Fibroblast of skin of right biceps (primary cell): ENCODE data around the gene TYR.
"Not testable (repeated sequence)": the region's sequence is repeated elsewhere in the genome, so short reads cannot be mapped to it uniquely, and the experiment has no call there.

Experiments
- DNase-seq: peaks from one replicate; pipeline ENCODE4 v3.0.0-alpha.2; 2013

Gene TYR

DNA sequence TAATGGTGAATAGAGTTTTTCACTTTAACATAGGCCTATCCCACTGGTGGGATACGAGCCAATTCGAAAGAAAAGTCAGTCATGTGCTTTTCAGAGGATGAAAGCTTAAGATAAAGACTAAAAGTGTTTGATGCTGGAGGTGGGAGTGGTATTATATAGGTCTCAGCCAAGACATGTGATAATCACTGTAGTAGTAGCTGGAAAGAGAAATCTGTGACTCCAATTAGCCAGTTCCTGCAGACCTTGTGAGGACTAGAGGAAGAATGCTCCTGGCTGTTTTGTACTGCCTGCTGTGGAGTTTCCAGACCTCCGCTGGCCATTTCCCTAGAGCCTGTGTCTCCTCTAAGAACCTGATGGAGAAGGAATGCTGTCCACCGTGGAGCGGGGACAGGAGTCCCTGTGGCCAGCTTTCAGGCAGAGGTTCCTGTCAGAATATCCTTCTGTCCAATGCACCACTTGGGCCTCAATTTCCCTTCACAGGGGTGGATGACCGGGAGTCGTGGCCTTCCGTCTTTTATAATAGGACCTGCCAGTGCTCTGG, at the start of gene TYR:
Gene TYR, plus strand, starts transcription at position 185 of the 541 bp plus-strand sequence. Its CDS starts 79 bp downstream, at position 264.
- no peak for DNase-seq

DNA sequence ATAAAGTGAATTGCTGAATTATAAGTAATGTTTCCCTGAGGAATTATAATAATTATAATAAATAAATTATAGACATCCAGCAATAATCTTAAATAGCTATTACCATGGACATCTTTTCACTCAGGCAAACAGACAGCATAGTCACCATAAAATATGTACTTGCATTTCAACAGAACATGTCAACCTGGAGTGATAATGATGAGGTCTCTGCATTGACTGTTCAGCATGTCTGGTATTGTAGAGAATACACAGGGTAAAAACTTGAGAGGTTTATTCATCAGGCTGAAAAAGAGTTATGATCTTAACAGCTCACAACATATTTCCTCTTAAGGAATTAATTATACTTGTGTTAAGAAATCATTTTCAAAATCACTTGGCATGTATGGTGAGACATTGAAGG, 41.1 kb upstream of the TYR start:
- no peak for DNase-seq

DNA sequence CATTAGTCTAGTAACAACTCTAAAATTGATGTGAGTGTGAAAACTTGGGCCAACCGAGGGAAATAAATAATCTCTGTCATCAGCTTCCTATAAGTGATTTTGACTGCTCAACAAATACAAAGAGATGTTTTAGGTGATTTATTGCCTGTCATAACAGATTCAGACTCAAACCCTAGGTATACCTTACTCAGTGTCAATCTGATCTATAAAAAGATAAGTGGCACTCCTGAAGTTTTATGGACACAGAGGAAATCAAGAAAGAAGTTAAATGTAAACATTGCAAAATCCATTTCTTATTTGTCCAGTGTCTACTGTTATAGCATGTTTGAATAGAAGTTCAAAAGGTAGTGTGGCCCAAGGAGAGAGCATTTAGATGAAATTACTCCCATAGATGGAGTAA, 30.4 kb upstream of the TYR start:
- no peak for DNase-seq

DNA sequence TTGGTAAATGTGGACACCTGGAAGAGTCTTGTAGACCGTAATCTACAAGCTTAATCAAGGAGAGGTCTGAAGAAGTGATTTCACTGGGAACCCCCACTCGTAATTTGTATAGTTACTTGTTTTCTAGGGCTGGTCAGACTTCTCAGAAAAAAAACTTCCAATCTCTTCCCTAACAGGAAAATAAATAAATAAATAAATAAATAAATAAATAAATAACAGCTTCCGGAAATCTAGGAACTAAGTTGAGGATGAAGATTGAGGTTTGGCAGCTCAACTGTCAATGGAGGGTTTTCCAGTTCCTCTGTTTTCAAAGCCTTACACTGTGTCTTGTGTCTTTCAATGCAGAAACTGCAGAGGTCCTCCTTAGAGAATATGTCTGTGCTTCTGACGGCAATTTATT, 17.7 kb upstream of the TYR start:
- no peak for DNase-seq

DNA sequence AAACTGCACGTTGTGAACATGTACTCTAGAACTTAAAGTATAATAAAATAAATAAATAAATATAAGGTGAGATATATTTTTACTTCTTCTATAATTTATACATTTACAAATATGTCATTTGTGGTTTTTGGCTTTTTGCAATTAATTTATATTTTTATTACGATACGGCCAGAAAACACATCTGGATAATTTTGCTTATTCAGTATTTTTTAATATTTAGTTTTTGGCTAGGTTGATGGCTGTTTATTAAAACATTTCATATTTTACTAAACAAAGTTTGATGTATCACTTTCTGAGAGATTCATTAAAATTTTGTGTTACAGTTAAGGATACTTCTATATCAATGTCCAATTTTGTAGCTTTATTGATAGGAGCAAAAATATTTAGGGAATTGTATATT, 15.7 kb upstream of the TYR start:
- DNase-seq = no peak

DNA sequence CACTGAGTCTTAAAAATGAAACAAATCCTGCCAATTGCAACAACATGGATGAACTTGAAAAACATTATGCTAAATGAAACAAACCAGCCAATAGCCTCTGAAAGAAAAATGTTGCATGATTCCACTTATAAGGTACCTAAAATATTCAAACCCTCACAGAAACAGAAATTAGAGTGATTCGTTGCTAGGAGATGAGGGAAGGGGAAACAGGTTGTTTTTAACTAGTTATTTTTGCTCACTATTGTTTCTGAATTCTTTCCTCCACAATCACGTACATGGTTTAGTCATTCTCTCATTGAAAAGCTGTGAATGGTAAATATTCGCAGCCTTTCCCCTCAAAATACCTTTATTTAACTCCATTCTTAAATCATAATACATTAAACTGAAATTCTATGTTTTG, 14.0 kb upstream of the TYR start:
- DNase-seq = no peak

DNA sequence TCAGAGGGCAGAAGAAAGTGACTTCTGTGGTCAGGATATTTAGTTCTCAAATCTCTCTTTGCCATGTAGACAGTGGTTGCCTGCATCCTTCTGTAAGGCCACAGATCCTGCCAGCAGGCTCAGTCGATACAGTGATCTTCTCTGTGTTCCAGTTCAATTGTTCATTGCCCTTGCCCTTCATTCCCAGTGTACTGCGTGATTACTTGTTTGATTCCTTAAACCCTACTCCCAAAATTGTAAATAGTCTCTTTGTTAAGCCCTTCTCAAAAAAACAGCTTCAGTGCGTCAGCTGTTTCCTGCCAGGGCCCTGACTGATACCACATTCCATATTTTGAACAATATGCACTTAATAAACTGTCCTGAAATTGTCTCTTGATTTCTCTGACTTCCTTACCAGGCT, 9.3 kb upstream of the TYR start:
- no peak for DNase-seq

DNA sequence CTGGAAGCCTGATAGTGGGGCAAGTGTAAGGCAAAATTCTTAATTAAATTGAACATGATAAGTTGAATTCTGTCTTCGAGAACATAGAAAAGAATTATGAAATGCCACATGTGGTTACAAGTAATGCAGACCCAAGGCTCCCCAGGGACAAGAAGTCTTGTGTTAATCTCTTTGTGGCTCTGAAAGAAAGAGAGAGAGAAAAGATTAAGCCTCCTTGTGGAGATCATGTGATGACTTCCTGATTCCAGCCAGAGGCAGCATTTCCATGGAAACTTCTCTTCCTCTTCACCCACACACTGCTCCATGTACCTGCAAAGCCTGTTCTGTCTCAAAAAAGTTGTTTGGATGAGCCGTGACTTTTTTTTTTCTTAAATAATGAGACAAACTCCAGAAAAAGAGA, 1.9 kb upstream of the TYR start:
- peak; percentile 3 for DNase-seq

DNA sequence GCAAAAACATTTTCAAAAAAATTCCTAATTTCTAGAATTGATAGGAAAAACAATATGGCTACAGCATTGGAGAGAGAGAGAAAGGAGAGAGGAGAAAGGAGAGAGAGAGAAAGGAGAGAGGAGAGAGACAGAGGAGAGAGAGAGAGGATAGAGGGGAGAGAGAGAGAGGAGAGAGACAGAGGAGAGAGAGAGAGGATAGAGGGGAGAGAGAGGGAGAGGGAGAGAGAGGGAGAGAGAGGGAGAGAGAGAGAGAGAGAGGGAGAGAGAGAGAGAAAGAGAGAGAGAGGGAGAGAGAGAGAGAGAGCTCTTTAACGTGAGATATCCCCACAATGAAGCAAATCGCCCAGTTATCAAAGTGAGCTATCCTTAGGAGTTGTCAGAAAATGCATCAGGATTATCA, 737 bp upstream of the TYR start:
- no peak for DNase-seq

DNA sequence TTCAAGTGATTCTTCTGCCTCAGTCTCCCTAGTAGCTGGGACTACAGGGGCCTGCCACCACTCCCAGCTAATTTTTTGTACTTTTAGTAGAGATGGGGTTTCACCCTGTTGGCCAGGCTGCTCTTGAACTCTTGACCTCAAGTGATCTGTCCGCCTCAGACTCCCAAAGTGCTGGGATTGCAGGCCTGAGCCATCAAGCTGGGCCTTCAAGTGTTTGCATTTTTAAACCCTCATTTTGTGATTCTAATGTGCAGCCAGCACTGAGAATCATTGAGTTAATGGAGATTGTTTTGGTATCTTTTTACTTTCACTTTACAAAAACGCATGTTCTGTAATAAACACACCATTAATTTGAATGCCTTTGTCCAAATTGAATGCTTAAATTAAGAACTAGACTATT, 3.4 kb downstream of the TYR start:
- no peak for DNase-seq

DNA sequence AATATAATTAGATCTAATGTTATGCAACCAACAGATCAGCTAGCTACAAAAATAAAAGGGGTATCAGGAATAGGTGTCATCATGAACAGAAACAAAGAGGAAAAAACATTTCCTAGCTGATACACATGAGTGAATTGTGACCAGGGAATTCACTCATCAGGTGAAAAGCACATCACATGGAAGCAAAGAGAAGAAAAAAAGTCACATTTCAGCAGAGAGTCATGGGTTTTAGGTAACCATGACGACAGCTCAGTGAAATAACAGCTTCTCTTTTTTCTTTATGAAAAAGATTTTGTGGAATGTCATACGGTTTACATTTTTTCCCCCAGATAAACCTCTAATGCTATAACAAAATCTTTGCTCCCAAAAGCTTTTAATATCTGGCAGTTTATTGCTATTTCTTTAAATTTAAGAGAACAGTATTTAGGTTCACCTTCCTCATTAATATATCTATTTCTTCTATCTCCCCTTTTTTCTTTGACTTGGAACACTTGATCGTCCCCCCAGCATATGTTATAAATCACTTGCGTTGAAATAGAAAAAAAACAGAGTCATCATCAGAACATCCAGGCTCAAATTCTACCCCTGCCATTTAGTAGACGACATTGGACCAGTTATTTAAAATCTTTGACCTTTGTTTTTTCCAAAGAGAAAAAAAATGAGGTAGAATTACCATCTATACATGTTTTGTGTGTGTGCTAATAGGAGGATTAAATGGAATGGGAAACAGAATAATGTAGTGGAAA, 5.3 kb downstream of the TYR start:
- DNase-seq = peak; percentile 16

DNA sequence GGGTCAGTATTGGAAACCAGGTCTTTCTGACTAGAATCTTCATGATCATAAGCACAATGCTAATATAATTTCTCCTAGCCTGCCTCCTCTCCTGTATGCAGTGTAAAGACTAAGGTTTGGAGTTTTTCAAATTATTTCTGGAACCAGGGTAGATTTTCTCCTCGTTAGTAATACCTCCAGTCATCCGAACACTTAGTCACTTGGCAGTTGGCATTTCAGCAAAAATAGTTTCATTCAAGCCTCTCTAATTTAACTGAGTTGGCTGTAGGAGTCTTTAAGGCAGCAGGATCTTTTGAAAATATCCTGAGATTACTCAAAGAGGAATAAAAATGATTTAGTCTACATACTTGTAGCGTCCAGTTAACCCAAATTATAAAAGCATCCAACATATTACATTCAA, 6.3 kb downstream of the TYR start:
- DNase-seq = peak; percentile 9

DNA sequence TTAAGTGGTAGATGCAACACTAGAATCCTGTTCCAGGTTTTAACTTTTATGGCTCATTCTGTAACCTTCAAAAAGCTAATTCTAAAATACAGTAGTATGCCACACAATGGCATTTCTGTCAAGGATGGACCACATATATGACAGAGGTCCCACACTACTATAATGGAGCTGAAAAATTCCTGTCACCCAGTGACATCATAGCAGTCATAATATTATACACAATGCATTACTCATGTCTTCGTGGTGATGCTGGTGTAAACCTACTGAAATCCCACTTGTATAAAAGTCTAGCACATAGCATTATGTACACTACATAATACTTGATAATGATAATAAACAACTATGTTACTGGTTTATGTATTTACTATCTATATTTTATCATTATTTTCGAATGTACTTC, 12.1 kb downstream of the TYR start:
- DNase-seq = no peak

DNA sequence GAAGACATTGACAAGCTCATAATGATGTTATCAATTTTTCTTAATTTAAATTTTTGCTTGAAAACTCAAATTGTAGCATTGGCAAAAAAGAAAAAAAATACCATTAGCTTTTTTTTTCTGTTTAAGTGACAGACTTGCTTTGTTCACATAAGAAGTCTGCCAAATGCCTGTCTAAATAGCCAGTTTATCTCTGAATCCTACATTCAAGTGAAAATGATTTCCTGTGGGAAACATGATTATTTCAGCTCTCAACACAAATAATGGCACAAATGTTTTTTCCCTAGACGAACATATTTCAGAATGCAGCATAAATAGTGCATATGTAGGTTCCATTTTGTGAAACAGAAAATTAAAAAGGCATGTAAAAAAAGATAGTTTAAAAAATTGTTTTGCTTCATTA, 23.5 kb downstream of the TYR start:
- DNase-seq = no peak

DNA sequence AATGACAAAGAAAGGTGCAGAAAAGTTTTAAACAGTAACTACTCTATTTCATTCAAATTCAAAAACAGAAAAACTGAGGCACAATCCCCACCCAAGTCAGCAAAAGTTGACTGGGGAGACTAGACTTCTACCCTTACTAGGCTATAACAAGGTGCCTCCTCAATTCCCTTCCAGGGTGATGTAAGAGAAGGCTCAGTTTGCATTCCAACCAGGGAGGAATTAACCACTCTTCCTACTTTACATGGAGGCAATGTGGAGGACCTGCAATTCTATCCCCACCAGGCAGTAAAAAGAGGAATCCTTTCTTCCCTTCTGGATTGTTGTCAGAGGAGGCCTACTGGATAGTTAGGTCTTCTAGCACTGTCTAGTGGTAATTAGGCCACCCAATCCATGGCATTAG, 26.1 kb downstream of the TYR start:
- no peak for DNase-seq

DNA sequence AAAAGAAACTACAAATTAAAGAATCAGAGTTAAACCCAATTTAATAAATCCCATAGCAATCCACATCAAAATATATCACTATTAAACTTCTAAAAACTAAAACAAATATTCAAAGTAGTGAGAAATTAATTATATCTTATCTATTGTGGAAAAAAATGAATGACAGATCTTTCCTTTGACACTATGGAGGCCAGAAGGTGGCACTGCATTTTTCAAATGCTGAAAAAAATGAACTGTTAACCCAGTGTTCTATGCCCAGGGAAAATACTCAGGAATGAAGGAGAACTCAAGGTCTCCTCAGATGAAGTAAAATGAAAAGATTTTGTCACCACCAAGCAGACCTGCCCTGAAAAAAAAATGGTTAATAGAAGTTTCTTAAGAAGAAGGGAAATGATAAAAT, 27.7 kb downstream of the TYR start:
- no peak for DNase-seq

DNA sequence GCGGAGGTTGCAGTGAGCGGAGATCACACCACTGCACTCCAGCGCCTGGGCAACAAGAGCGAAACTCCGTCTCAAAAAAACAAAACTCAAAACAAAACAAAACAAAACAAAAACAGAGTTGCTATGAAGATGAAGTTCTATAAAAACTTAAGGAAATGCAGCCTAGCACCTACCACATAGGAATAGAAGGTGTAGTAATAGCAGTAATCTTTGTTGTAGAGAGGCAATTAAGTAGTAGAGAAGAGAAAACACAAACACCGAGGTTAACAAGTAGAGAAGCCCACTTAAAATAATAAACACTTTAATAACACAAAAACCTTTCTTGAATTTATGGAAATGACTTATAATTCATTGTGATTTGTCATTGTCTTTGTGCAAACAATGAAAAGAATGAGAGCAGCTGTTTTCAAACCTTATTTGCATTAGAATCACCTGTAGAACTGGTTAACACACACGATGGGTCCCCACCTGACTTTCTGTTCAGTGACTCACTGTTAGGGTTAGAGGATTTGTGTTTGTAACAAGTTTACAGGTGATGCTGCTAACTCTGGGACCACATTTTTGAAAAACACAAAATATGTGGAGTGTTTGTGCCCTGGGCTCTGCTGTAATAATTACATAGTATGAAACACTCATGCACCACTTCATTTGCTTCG, 43.1 kb downstream of the TYR start:
- no peak for DNase-seq

DNA sequence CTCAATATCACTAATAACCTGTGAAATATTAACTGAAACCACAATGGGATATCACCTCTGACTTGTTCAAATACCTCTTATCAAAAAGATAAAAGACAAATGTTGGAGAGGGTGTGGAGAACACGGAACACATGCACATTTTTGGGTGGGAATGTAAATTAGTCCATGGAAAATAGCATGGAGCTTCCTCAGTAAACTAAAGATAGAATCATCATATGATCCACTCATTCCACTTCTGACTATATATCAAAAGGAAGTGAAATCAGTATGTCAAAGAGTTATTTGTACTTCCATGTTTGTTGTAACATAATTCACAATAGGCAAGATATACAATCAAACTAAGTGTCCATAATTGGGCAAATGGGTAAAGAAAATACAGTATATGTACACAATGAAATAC, 57.4 kb downstream of the TYR start:
- no peak for DNase-seq

DNA sequence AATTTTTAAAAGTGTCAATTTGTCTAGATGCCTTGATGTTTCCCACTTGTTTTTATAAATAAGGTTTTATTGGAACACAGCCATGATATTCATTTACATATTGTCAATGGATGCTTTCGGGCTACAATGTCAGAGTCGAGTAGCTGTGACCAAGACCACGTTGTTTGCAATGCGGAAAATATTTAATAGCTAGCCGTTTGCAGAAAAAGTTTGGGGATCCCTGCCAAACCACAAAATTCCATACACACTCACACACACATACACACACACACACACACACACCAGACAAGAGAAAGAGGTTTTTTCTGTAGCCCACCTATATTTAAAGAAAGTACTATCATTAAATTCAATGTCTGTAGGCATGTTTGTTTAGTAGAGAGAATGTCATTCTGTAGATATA, 58.3 kb downstream of the TYR start:
- DNase-seq = peak; percentile 12

DNA sequence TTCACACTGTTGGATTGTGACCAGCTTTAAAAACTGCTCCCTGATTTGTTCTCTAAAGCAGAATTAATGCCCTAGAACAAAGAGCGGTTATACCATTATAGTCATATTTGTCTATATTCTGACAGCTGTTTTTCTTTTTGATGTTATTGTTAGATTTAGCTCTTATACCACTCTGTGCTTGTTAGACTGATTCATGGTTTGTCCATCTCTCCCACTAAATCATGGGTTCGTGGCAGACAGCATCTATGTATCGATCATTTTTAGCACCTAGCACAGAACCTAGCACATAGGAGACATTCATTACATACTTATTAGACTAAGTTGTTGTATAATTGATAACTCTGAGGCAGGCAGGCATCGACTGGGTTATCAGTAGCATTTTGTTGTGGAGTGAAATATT, 69.3 kb downstream of the TYR start:
- DNase-seq = not testable (repeated sequence)

DNA sequence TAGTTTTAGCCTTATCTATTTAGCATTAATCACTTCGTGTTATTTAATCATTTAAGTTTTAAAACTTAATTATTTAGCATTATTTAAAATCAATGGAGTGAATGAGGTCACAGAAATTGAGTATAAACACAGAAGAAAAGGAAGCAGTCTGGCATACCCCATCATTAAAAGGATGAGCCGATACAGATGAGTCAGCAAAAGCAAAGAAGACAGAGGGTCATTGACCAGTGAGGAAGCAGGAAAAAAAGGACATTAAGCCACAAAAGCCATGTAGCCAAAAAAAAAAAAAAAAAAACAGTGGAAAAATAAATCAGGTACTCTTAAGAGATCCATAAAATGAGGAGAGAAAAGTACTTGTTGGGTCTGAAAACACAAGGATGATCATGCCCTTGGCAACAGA, 71.5 kb downstream of the TYR start:
- no peak for DNase-seq

DNA sequence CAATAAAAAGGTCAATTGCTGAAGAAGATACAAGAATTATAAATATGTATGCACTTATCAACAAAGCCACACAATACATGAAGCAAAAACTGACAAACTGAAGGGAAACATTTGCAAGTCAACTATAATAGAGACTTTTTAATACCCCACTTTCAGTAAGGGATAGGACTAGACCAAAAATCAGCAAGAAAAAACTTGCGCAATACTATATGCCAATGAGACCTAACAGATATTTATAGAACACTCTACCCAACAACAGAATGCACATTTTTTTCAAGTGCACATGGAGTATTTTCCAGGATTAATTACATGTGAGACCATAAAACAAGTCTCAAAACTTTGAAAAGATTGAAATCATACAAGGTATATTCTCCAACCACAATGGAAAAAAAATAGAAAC, 83.8 kb downstream of the TYR start:
- not testable (repeated sequence) for DNase-seq

DNA sequence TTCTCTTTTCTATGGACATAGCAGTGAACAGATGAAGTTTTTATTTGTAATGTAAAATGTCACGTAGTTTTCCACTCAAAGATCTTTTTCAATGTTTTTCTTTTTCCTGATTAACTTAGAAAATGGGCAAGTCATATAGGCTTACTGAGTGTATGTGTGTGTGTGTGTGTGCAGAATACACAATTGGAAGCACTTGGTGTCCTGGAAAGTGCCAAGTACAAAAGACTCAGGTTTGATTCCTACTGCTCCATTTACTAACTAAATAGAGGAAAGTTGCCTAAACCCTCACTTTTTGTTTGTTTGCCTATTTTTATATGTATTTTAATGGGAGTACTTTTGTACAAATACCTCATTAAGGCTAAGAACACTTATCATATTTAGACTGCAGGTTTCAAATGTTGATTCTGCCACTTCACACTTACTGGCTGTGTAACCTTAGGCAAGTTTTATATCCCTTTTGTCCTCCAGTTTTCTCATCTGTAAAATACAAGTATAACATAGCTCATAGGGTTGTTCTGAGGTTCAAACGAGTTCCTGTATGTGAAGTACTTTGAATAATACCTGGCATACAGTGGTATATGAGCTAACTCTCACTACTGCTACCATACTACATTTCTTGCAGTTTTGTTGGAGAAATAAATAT, 90.1 kb downstream of the TYR start:
- no peak for DNase-seq

DNA sequence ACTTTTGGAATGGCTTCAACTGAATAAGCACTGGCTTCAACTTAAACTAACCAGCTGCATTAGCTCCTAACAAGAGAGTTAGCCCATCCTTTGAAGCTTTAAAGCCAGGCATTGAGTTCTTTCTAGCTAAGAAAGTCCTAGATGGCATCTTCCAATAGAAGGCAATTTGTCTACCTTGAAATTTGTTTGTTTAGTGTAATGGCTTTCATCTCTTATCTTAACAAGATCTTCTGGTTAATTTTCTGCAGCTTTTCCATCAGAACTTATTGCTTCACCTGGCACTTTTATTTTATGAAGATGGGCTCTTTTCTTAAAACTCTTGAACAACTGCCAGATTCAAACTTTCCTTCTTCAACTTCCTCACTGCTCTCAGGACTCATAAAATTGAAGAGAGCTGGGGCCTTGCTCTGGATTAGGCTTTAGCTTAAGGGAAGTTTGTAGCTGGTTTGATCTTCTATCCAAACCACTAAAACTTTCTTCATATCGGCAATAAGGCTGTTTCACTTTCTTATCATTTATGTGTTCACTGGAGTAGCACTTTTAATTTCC, 94.9 kb downstream of the TYR start:
- DNase-seq = not testable (repeated sequence)
